ENCODE results near the gene SIM2. TPM values are rescaled to one million over a fixed set of nuclear protein-coding genes. Genes with fewer than 3 reads are reported as not detected.

SIM2 gene
- polyA plus RNA-seq, 1 donor from 2014 or later, result not detected

GRCh38 chr21:36756527-36756926 is 57.6 kb downstream of the SIM2 start:
- no peaks in the 10 kb centered on the region for H3K27me3 ChIP-seq (ENCODE audit: insufficient read depth, low read depth, low read length)
- no peaks in the 10 kb centered on the region for H3K9me2 ChIP-seq (ENCODE audit: insufficient read depth, low read length)
- no peak overlapping the region for H3K4me3 ChIP-seq (ENCODE audit: low read length)
- H3K9me3 ChIP-seq (ENCODE audit: low read length), result no peaks in the 10 kb centered on the region
- no peak overlapping the region for H3K9ac ChIP-seq (ENCODE audit: low read length)
- no peaks in the 10 kb centered on the region for H4K20me1 ChIP-seq (ENCODE audit: insufficient read depth)
- no peak for TF ChIP-seq REST (IDR thresholded peaks at IDR 0.05; ENCODE audit: borderline replicate concordance)
- H3F3A ChIP-seq (ENCODE audit: insufficient read depth, low read length, poor library complexity, severe bottlenecking), result no peaks in the 10 kb centered on the region
- no peak overlapping the region for H3K4me2 ChIP-seq (ENCODE audit: low read length)
- no peaks in the 10 kb centered on the region for H3K36me3 ChIP-seq (ENCODE audit: insufficient read depth, low read length)
- no peaks in the 10 kb centered on the region for H3K79me2 ChIP-seq (replicated peaks; ENCODE audit: insufficient read depth, low read length)
- no peak overlapping the region for H3K27ac ChIP-seq (ENCODE audit: low read length)
- H2AFZ ChIP-seq (ENCODE audit: low read depth, low read length), result no peak overlapping the region

DNA sequence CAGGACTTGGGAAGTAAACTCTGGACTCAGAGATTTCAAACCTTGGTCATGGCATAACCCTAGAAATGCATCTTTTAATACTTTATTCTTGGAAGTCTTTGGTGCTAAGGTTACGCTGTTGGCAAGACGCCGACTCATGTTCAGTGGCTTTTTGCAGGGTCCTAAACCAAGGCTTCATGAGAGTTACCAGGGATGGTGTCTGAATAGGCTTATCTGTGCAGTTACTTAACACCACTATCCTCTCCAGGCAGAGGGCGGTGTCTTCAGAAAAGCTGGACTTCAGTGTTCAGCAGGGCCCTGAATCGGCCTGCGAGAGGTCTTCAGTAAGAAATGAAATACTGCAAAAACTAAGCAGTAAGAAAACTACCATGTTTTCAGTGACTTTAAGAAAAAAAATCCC is 58.3 kb downstream of the SIM2 start:
- Histone ChIP-seq H4K20me1 (ENCODE audit: insufficient read depth) (no peaks in the 10 kb centered on the region), H3F3A (ENCODE audit: insufficient read depth, low read length, poor library complexity, severe bottlenecking) (no peaks in the 10 kb centered on the region), H3K4me2 (ENCODE audit: low read length) (no peak overlapping the region), H3K79me2 (replicated peaks; ENCODE audit: insufficient read depth, low read length) (no peaks in the 10 kb centered on the region), H3K9ac (ENCODE audit: low read length) (no peak overlapping the region), H3K27me3 (ENCODE audit: insufficient read depth, low read depth, low read length) (no peaks in the 10 kb centered on the region), H3K9me3 (ENCODE audit: low read length) (no peaks in the 10 kb centered on the region), H3K36me3 (ENCODE audit: insufficient read depth, low read length) (no peaks in the 10 kb centered on the region), H3K4me3 (ENCODE audit: low read length) (no peak overlapping the region), H3K9me2 (ENCODE audit: insufficient read depth, low read length) (no peaks in the 10 kb centered on the region), H3K27ac (ENCODE audit: low read length) (no peak overlapping the region), H2AFZ (ENCODE audit: low read depth, low read length) (no peak overlapping the region)
- TF ChIP-seq CTCF (IDR thresholded peaks at IDR 0.05; ENCODE audit: poor library complexity, severe bottlenecking) (no peak), REST (IDR thresholded peaks at IDR 0.05; ENCODE audit: borderline replicate concordance) (no peak), SMC3 (conservative IDR thresholded peaks at IDR 0.05; ENCODE audit: poor library complexity) (no peak), TAF1 (IDR thresholded peaks at IDR 0.05; ENCODE audit: low read depth) (no peak), MXI1 (conservative IDR thresholded peaks at IDR 0.05; ENCODE audit: poor library complexity, severe bottlenecking) (no peak), EZH2 (IDR thresholded peaks at IDR 0.05; ENCODE audit: borderline replicate concordance, insufficient read depth, low read length, poor library complexity, severe bottlenecking) (no peak), EP300 (conservative IDR thresholded peaks at IDR 0.05; ENCODE audit: poor library complexity, severe bottlenecking) (no peak)
